ES-I3 (cell line): Measurements from ENCODE around the gene CYP2C18.
"Not testable (repeated sequence)": the region's sequence is repeated elsewhere in the genome, so short reads cannot be mapped to it uniquely, and the experiment has no call there.

Experiments
- H3K36me3 ChIP-seq: 2 replicates; pipeline ENCODE4 v1.6.1; 2013; ENCODE audit warnings: mild to moderate bottlenecking, low read length, control low read depth, moderate library complexity; ENCODE audit not compliant: insufficient read depth
- H3K4me1 ChIP-seq: 2 replicates; pipeline ENCODE4 v1.6.1; 2013; ENCODE audit warnings: mild to moderate bottlenecking, control low read depth, low read length; ENCODE audit not compliant: insufficient read depth
- H3K9ac ChIP-seq: 2 replicates; pipeline ENCODE4 v1.6.1; 2013; ENCODE audit warnings: low read depth, mild to moderate bottlenecking, low read length, moderate library complexity
- H3K9me3 ChIP-seq: 2 replicates; pipeline ENCODE4 v1.6.1; 2013; ENCODE audit warnings: mild to moderate bottlenecking, low read length, moderate library complexity; ENCODE audit not compliant: control insufficient read depth, insufficient read depth

Gene CYP2C18

DNA sequence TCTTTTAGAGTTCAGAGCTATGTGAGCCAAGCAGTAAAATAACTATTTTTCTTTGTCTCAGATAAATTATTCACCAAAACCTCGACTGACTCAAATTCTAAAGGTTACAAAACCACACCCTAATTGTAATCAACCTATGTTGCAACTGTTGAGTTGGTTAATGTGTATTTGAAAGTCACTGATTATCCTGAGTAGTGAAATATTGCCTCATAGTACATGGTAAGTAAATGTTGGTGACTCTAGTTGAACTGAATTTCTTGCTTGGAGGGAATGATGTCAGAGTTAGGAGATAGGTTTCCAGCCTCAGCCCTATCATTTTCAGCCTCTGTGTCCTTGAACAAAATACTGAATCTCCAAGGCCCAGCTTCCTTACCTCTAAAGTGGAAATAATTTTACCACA, 3.0 kb upstream of the CYP2C18 start:
- Histone ChIP-seq H3K4me1 (peaks cover 8% of the 10 kb centered on the region; the same call in 1 of the 2 replicates), H3K9me3 (no peaks in the 10 kb centered on the region), H3K9ac (no peak overlapping the region), H3K36me3 (no peaks in the 10 kb centered on the region)

DNA sequence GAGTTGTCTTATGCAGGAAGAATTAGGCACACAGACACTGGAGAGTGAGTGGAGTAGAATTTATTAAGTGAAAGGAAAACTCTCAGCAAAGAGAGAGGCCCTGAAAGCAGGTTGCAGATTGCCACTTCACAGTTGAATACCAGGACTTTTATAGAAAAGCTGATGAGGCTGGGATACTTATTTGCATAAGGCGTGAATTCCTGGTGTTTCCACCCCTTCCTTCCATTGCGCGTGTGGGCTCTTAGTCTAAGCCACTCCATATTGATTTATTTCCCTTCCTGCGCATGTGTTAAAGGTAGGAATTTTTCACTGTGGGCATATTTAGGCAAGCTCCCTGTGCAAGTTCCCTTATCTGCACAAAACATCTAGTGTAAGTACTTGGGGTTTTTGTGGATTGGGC, 893 bp upstream of the CYP2C18 start:
- not testable (repeated sequence) for H3K9ac ChIP-seq, H3K9me3 ChIP-seq, H3K4me1 ChIP-seq, H3K36me3 ChIP-seq

DNA sequence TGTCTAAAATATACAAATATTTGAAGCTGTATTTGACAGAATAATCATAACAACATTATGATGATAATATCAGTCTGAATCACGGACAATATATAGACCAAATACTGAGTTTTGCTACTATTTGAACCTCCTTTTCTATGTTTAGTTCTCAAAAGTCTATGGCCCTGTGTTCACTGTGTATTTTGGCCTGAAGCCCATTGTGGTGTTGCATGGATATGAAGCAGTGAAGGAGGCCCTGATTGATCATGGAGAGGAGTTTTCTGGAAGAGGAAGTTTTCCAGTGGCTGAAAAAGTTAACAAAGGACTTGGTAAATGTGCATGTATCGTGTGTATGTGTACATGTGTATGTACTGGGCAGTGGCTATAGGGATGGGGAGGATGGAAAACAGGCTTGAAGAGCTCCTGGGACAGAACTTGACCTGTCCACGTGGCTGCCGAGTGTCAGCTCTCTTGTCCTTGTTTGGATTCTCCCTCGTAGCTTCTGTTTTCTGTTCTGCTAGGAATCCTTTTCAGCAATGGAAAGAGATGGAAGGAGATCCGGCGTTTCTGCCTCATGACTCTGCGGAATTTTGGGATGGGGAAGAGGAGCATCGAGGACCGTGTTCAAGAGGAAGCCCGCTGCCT, 4.2 kb downstream of the CYP2C18 start:
- Histone ChIP-seq H3K9ac (no peak overlapping the region), H3K36me3 (no peaks in the 10 kb centered on the region), H3K4me1 (peaks cover 5% of the 10 kb centered on the region; the same call in 1 of the 2 replicates), H3K9me3 (no peaks in the 10 kb centered on the region)

DNA sequence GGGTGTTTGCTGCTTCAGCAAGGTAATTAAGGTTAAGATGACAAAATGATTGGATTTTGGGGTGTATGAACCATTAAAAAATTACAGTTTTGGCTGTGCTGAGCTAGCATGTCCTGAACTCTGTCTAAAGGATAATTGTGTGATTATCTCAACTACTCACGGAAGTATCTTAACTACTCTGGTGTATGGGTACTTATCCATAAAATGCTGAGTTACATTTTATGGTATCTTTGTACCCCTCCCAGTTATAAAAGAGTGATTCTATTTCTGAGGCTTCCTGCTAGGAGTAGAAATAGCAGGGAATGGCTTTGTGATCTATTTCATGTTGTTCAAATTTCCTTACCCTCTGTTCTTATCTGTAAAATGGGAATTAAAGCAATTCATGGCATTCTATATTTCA, 22.6 kb downstream of the CYP2C18 start:
- Histone ChIP-seq H3K4me1 (no peaks in the 10 kb centered on the region), H3K9me3 (no peaks in the 10 kb centered on the region), H3K36me3 (no peaks in the 10 kb centered on the region), H3K9ac (no peak overlapping the region)

DNA sequence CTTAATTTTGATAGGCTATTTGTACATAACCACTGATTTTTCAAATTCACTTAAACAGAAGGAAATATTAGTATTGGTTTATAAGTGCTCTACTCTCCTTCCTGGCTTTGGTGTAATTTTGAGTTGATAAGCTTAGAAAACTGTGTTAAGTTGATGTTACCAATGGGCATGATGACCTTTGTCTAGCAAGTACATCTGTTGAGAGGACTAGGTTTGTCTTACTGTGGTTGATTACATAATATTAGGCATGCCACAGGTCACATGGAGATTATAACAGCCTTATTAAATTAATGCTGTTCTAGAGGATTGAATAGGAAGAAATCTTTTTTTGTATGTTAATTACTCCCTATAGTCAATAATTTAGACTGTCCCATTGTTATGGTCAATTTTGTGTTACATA, 27.0 kb downstream of the CYP2C18 start:
- Histone ChIP-seq H3K4me1 (no peaks in the 10 kb centered on the region), H3K9me3 (no peaks in the 10 kb centered on the region), H3K9ac (no peak overlapping the region)

DNA sequence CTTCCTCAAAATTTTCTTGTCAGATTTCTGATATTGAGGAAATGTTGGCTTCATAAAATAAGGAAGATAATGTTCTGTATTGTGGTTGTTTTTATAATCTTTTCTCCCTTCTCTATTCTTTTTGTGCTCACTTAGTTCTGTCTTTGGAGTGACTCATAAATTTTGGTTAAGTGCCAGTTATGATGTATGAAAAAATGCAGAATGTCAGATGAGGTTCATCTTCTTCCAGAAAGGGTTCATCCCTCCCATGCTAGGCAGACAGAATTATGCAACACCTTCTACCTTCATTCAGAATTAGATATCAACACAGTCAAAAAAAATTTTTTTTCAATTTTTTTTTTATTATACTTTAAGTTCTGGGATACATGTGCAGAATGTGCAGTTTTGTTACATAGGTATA, 42.3 kb downstream of the CYP2C18 start:
- Histone ChIP-seq H3K9me3 (no peaks in the 10 kb centered on the region), H3K36me3 (no peaks in the 10 kb centered on the region), H3K9ac (no peak overlapping the region), H3K4me1 (no peaks in the 10 kb centered on the region)

More for the DNA sequence above, 27.0 kb downstream of the CYP2C18 start:
- no peaks in the 10 kb centered on the region for H3K36me3 ChIP-seq

DNA sequence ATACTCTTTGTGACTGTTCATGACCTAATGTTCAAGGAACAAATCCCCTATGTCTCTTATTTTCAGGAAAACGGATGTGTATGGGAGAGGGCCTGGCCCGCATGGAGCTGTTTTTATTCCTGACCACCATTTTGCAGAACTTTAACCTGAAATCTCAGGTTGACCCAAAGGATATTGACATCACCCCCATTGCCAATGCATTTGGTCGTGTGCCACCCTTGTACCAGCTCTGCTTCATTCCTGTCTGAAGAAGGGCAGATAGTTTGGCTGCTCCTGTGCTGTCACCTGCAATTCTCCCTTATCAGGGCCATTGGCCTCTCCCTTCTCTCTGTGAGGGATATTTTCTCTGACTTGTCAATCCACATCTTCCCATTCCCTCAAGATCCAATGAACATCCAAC, 51.7 kb downstream of the CYP2C18 start:
- Histone ChIP-seq H3K9me3 (no peaks in the 10 kb centered on the region; the same call in 1 of the 2 replicates), H3K9ac (no peak overlapping the region), H3K36me3 (no peaks in the 10 kb centered on the region), H3K4me1 (no peaks in the 10 kb centered on the region)

DNA sequence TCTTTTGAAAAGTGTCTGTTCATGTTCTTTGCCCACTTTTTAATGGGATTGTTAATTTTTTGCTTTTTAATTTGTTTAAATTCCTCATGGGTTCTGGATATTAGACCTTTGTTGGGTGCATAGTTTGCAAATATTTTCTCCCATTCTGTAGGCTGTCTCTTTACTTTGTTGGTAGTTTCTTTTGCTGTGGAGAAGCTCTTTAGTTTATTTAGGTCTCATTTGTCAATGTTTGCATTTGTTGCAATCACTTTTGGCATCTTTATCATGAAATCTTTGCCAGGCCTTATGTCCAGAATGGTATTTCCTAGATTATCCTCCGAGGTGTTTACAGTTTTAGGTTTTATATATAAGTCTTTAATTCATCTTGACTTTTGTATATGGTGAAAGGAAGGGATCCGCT, 55.1 kb downstream of the CYP2C18 start:
- H3K9ac ChIP-seq = no peak overlapping the region
- H3K9me3 ChIP-seq = no peaks in the 10 kb centered on the region; the same call in 1 of the 2 replicates
- no peaks in the 10 kb centered on the region for H3K4me1 ChIP-seq
- no peaks in the 10 kb centered on the region for H3K36me3 ChIP-seq

DNA sequence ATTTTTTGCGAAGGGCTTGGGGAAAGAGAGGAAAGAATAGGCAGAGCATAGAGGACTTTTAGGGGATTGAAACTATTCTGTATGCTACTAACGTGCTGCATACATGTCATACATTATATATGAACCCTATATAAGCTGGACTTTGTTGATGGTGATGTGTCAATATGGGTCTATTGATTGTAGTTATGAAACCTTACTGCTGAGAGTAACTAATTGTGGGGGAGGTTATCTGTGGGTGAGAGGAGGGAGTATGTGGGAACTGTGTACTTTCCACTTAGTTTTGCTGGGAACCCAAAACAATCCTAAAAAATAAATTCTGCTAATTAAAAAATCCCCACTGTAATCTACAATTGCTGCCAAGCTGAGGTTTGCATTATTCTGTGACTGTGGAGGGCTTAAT, 63.6 kb downstream of the CYP2C18 start:
- H3K4me1 ChIP-seq = no peaks in the 10 kb centered on the region
- no peaks in the 10 kb centered on the region for H3K36me3 ChIP-seq
- no peak overlapping the region for H3K9ac ChIP-seq
- peaks cover 9% of the 10 kb centered on the region for H3K9me3 ChIP-seq

DNA sequence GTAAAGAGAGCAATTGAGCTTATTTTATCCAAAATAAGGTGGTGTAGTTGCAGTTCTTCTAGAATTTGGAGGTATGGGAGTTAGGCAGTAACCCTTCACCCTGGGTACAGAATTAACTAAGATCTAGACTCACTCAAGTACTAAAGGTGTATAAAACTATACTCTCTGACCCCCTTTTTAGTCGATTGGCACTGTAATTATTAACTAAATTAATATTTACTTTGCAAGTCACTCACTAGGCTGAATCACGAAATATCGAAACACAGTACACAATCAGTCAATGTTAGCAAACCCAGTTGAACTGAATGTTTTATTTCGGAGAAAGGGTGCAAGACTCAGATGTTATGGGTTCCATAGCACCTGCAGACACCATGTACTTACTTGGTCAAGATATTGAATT, 64.3 kb downstream of the CYP2C18 start:
- H3K9ac ChIP-seq = no peak overlapping the region
- no peaks in the 10 kb centered on the region for H3K4me1 ChIP-seq
- H3K9me3 ChIP-seq = peaks cover 9% of the 10 kb centered on the region
- H3K36me3 ChIP-seq = no peaks in the 10 kb centered on the region

DNA sequence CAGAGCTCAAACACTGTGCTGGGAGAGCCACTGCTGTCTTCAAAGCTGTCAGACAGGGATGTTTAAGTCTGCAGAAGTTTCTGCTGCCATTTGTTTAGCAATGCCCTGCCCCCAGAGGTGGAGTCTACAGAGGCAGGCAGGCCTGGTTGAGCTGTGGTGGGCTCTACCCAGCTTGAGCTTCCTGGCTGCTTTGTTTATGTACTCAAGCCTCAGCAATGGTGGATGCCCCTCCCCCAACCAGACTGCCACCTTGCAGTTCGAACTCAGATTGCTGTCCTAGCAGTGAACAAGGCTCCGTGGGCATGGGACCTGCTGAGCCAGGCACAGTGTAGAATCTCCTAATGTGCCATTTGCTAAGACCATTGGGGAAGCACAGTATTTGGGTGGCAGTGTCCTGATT, 74.4 kb downstream of the CYP2C18 start:
- Histone ChIP-seq H3K36me3 (no peaks in the 10 kb centered on the region), H3K9ac (no peak overlapping the region), H3K9me3 (no peaks in the 10 kb centered on the region), H3K4me1 (peaks cover 8% of the 10 kb centered on the region; the same call in 1 of the 2 replicates)

DNA sequence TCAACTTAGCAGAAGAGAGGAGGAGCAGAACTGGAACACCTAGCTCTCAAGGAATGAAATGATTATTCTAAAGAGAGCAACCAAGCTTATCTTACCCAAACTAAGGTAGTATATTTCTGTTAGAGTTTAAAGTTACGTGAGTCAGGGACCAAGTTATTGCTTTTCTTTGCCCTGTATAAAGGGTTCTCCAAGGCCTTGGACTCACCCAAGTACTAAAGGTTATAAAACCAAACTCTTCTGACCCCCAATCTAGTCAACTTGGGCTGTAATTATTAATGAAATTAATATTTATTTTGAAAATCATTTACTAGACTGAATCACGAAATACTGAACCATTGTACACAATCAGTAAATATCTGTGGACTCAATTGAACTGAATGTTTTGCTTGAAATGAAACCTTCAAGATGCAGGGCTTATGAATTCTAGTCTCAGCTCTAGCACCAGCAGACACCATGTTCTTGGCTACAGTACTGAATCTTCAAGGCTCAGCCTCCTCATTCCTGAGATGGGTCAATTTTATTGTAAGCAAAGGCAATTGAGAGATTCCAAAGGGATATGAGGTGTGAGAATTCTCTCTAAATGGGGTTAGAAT, 77.2 kb downstream of the CYP2C18 start:
- no peaks in the 10 kb centered on the region for H3K36me3 ChIP-seq
- no peaks in the 10 kb centered on the region for H3K9me3 ChIP-seq
- H3K4me1 ChIP-seq = peaks cover 8% of the 10 kb centered on the region; the same call in 1 of the 2 replicates
- no peak overlapping the region for H3K9ac ChIP-seq

DNA sequence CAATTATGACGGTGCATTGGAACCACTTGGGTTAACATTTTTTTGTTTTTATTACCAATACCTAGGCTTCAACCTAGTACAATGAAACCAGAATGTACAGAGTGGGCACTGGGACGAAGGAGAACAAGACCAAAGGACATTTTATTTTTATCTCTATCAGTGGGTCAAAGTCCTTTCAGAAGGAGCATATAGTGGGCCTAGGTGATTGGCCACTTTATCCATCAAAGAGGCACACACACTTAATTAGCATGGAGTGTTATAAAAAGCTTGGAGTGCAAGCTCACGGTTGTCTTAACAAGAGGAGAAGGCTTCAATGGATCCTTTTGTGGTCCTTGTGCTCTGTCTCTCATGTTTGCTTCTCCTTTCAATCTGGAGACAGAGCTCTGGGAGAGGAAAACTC, 78.9 kb downstream of the CYP2C18 start, which contains the start of gene CYP2C19:
CYP2C19 (plus strand) TSS at position 289 of the 400 bp plus-strand sequence; CDS start at position 314, 25 bp downstream.
- Histone ChIP-seq H3K36me3 (no peaks in the 10 kb centered on the region), H3K4me1 (peaks cover 8% of the 10 kb centered on the region; the same call in 1 of the 2 replicates), H3K9ac (no peak within 1 kb of the TSS), H3K9me3 (no peaks in the 10 kb centered on the region)

DNA sequence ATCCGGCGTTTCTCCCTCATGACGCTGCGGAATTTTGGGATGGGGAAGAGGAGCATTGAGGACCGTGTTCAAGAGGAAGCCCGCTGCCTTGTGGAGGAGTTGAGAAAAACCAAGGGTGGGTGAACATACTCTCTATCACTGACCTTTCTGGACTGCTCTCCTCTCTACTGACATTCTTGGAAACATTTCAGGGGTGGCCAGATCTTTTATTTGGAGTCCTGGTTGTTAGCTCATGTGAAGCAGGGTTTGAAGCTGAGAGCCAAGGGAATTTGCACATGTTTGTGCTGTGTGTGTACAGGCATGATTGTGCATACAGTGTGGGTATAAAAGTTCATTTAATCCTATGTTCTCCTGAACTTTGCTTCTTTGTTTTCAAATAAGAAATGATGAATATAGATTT, 91.9 kb downstream of the CYP2C18 start:
- H3K9ac ChIP-seq, H3K9me3 ChIP-seq, H3K4me1 ChIP-seq, H3K36me3 ChIP-seq: not testable (repeated sequence)

DNA sequence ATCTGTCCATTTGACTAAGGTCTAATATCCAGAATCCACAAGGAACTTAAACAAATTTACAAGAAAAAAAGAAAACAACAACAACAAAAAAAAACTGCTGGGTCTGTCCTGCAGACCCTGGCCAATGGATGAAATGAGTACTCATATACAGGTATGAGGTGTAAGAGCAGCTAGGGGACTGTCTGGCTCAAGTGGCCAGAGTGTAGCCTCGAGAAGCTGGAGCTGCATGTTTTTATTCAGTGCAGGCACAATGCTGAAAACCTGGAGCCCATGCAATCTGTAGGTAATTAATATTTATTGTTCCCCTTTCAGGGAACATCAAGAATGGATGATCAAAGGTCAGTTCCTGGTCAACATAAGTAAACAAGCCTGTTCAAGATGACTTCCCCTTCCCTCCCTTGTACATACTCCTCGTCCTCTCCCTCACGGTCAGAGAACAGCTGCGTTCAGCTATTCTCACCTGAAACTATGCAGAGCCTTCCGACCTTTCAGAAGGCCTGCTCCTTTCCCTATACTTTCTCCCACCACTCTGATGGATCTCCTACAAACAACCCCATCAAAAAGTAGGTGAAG, 94.4 kb downstream of the CYP2C18 start:
- no peak overlapping the region for H3K9ac ChIP-seq
- no peaks in the 10 kb centered on the region for H3K36me3 ChIP-seq
- H3K4me1 ChIP-seq = no peaks in the 10 kb centered on the region
- no peaks in the 10 kb centered on the region for H3K9me3 ChIP-seq
